Bronchus fibroblast of lung (primary cell): Measurements from ENCODE around the gene BRD3. TPM values are rescaled to one million over a fixed set of nuclear protein-coding genes. Genes with fewer than 3 reads are reported as not detected.

ENCODE experiments used
- total RNA-seq: library from RNA; depleted of rRNA; stranded (reverse); fragments of >200 nt; gene quantifications from 2 replicates; pipeline ENCODE4 v1.2.3, GENCODE V29; 2015

Gene BRD3
- 7.6 and 9.2 TPM in 2 replicates for total RNA-seq

GRCh38 chr9:134067904-134068743 lies at the start of gene BRD3:
Gene BRD3, minus strand, starts transcription at chr9:134068026. Its CDS starts 14,549 bp downstream, at chr9:134053477.

GRCh38 chr9:134024828-134025605 lies 42.8 kb downstream of the BRD3 start, which contains the start of gene BRD3OS:
Gene BRD3OS, plus strand, starts transcription at chr9:134025481. Its CDS starts 1,267 bp downstream, at chr9:134026748.

DNA sequence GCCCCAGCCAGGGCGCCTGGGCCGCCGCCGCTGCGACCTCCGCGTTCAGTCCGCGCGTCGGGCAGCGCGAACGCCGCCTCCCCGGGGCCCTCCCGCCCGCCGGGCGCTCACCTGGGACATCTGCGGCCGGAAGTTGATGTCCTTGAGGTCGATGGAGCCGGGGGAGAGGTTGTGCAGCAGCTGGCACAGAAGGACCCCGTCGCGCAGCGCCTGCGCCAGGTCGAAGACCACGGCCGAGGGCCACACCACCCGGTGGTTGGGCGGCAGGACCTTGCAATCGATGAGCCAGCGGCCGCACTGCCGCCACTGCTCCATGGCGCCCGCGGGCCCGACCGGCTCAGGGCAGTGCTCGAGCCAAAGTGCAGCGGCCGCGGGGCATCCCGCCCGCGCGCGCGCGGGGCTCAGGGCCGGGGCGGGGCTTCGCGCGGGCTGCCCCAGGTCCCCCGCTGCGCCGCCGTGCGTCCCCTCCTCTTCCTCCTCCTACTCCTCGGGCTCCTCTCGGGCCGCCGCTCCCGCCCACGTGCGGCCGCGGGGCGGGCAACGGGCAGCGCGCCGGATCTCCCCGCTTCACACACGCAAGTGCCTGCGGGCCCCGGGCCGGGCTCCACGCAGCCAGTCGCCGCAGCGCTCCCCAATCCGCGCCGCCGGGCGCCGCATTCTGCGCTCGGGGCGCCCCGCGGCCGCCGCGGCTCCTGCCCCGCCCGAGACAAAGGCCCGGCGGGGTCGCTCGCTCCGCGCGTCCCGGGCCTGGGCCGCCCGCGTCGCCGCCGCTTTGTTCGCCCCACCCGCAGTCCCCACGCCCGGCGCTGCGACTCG lies 75.7 kb downstream of the BRD3 start, which contains the start of gene VAV2:
TSS of gene VAV2 (minus strand) at position 361 of the 816 bp plus-strand sequence. CDS start at position 315, 46 bp downstream.

Other genes with a start within 250 kb of the BRD3 start
- gene VAV2, start 75.7 kb downstream of the BRD3 start, total RNA-seq, result 8.7 and 8.8 TPM in 2 replicates
- 19.9 and 26.2 TPM in 2 replicates for gene BRD3OS, start 42.5 kb downstream of the BRD3 start, total RNA-seq
- 24.4 and 25.3 TPM in 2 replicates for gene WDR5, start 68.1 kb upstream of the BRD3 start, total RNA-seq
- not detected in 2 replicates for gene RNU6ATAC, start 96.5 kb upstream of the BRD3 start, total RNA-seq